Measurements from ENCODE around the gene CBLC. TPM values are rescaled to one million over a fixed set of nuclear protein-coding genes. Genes with fewer than 3 reads are reported as not detected.
A peak's percentile ranks its signal among the peaks of the same experiment; 100 is the strongest.

Gene CBLC
- total RNA-seq, 1 experiment from 2014 or later = 15.9 TPM

- Histone ChIP-seq H3K4me2 (ENCODE audit: insufficient read depth, insufficient read length, low read length) (no peak overlapping the region), H3K23ac (ENCODE audit: insufficient read length, low read depth, low read length) (no peak overlapping the region), H4K5ac (ENCODE audit: insufficient read length, low read depth, low read length) (no peak overlapping the region), H2AK5ac (ENCODE audit: insufficient read length, low read length) (no peak overlapping the region), H2BK15ac (ENCODE audit: low read depth, low read length) (no peak overlapping the region), H3K18ac (ENCODE audit: insufficient read length, low read depth, low read length) (no peak overlapping the region), H3K23me2 (ENCODE audit: insufficient read length, low read depth, low read length, poor library complexity, severe bottlenecking) (peaks cover 4% of the 10 kb centered on the region), H3K79me1 (ENCODE audit: insufficient read depth, low read depth, low read length, poor library complexity, severe bottlenecking) (no peaks in the 10 kb centered on the region), H2BK120ac (ENCODE audit: low read depth, low read length, poor library complexity, severe bottlenecking) (no peak overlapping the region), H3K9ac (ENCODE audit: extremely low read depth, insufficient read length, low read length) (no peak overlapping the region), H3K79me2 (ENCODE audit: insufficient read depth, low read length) (no peaks in the 10 kb centered on the region), H3K27ac (ENCODE audit: insufficient read length, low read depth, low read length) (no peak overlapping the region), H2BK12ac (ENCODE audit: insufficient read length, low read depth, low read length) (no peak overlapping the region), H3K9me3 (ENCODE audit: control insufficient read depth, low read depth, low read length) (no peaks in the 10 kb centered on the region), H3K4me1 (ENCODE audit: insufficient read depth, low read length) (no peaks in the 10 kb centered on the region; the same call in 1 of the 2 replicates), H2BK5ac (ENCODE audit: insufficient read length, low read length) (no peak overlapping the region), H4K20me1 (ENCODE audit: control insufficient read depth, insufficient read depth, insufficient read length) (peaks cover 2% of the 10 kb centered on the region), H3K4ac (ENCODE audit: low read depth, low read length) (no peak overlapping the region), H2BK20ac (ENCODE audit: low read depth, low read length, poor library complexity, severe bottlenecking) (no peak overlapping the region), H4K8ac (replicated peaks; ENCODE audit: insufficient read length, low read depth, low read length) (no peak overlapping the region), H3K27me3 (ENCODE audit: insufficient read depth, low read length) (peaks cover 3% of the 10 kb centered on the region; the same call in 1 of the 2 replicates), H3K56ac (ENCODE audit: insufficient read length, low read depth, low read length) (no peak overlapping the region), H4K91ac (ENCODE audit: insufficient read length, low read depth, low read length) (no peak overlapping the region), H3K14ac (ENCODE audit: insufficient read depth, low read length) (no peak overlapping the region; the same call in 1 of the 2 replicates), H3T11ph (ENCODE audit: low read length) (no peak overlapping the region), H2AFZ (ENCODE audit: low read length) (no peak overlapping the region)
- no peak overlapping the region; a peak in 1 of 7 replicates for H3K27ac Mint-ChIP-seq
- H3K36me3 Mint-ChIP-seq (ENCODE audit: insufficient read depth in 1 of 3, low read depth in 3 of 3) = no peaks in the 10 kb centered on the region
- peaks cover 13% of the 10 kb centered on the region for H3K27me3 Mint-ChIP-seq (ENCODE audit: low read depth)
- H3K9me3 Mint-ChIP-seq = no peaks in the 10 kb centered on the region; a peak in 2 of 5 replicates
- no peak for TF ChIP-seq CTCF (conservative IDR thresholded peaks at IDR 0.05)
- peak overlapping the region in 1 of 2 experiments; percentile 43; a peak in 1 of 5 replicates for H3K4me3 Mint-ChIP-seq
- WGBS (ENCODE audit: extremely low coverage, insufficient read length, low lambda C conversion rate) = no CpG with 5 or more reads among the region's 23 CpGs
- DNase-seq = peak; percentile 54
- peaks cover 3 to 7% of the 10 kb centered on the region in 2 experiments; a peak in 2 of 4 replicates for H3K4me1 Mint-ChIP-seq
These were observed 1.1 kb upstream of the CBLC start for GRCh38 chr19:44776402-44777096.
